ENCODE results near the gene B3GAT1.

Gene B3GAT1

GRCh38 chr11:134409552-134410429, 2.3 kb downstream of the B3GAT1 start:
- no peak for DNase-seq (ENCODE audit: low read depth)

GRCh38 chr11:134407923-134408322, 4.1 kb downstream of the B3GAT1 start:
- DNase-seq (ENCODE audit: low read depth) = no peak

- DNase-seq (ENCODE audit: low read depth) = no peak
These were observed 4.7 kb downstream of the B3GAT1 start for GRCh38 chr11:134407321-134407828.

- DNase-seq (ENCODE audit: low read depth) = no peak
These were observed 5.5 kb downstream of the B3GAT1 start for GRCh38 chr11:134406264-134407185.

- no peak for DNase-seq (ENCODE audit: low read depth)
These were observed 6.2 kb downstream of the B3GAT1 start for GRCh38 chr11:134405841-134406240.

- no peak for DNase-seq (ENCODE audit: low read depth)
These were observed 6.6 kb downstream of the B3GAT1 start for GRCh38 chr11:134405436-134405835.

- no peak for DNase-seq (ENCODE audit: low read depth)
These were observed 7.3 kb downstream of the B3GAT1 start for GRCh38 chr11:134404575-134405341.

GRCh38 chr11:134402910-134403309, 9.1 kb downstream of the B3GAT1 start:
- DNase-seq (ENCODE audit: low read depth) = no peak

- DNase-seq (ENCODE audit: low read depth) = no peak
These were observed 9.9 kb downstream of the B3GAT1 start for GRCh38 chr11:134401825-134402809.

- no peak for DNase-seq (ENCODE audit: low read depth)
These were observed 12.0 kb downstream of the B3GAT1 start for GRCh38 chr11:134399996-134400395.

GRCh38 chr11:134399293-134399654, 12.8 kb downstream of the B3GAT1 start:
- no peak for DNase-seq (ENCODE audit: low read depth)

GRCh38 chr11:134398644-134399292, 13.3 kb downstream of the B3GAT1 start:
- no peak for DNase-seq (ENCODE audit: low read depth)

GRCh38 chr11:134398079-134398444, 14.0 kb downstream of the B3GAT1 start:
- no peak for DNase-seq (ENCODE audit: low read depth)

- no peak for DNase-seq (ENCODE audit: low read depth)
These were observed 14.6 kb downstream of the B3GAT1 start for GRCh38 chr11:134397304-134398078.

- no peak for DNase-seq (ENCODE audit: low read depth)
These were observed 17.0 kb downstream of the B3GAT1 start for GRCh38 chr11:134395002-134395401.

GRCh38 chr11:134394311-134394710, 17.7 kb downstream of the B3GAT1 start:
- DNase-seq (ENCODE audit: low read depth) = no peak

- DNase-seq (ENCODE audit: low read depth) = no peak
These were observed 18.4 kb downstream of the B3GAT1 start for GRCh38 chr11:134393638-134394037.

GRCh38 chr11:134392953-134393615, 19.0 kb downstream of the B3GAT1 start:
- no peak for DNase-seq (ENCODE audit: low read depth)

GRCh38 chr11:134391656-134392055, 20.4 kb downstream of the B3GAT1 start:
- no peak for DNase-seq (ENCODE audit: low read depth)

Data from stimulated activated CD8-positive, alpha-beta memory T cell treated with anti-CD3 and anti-CD28 coated beads, Interleukin-12 subunit alpha, Interleukin-12 subunit beta, amount 100 ng/mL, for 1 hour (primary cell).